Activated naive CD8-positive, alpha-beta T cell treated with anti-CD3 and anti-CD28 coated beads, Interleukin-2, amount 10 ng/mL, durations not matched to agents 7 days and 5 days (primary cell): ENCODE data around the gene PTRHD1. TPM values are rescaled to one million over a fixed set of nuclear protein-coding genes. Genes with fewer than 3 reads are reported as not detected.

Source experiments
- ATAC-seq: fragments of 150-1000 bp; cut with Tn5 transposase; one replicate; pipeline ENCODE4 v1.10.0; 2021; ENCODE audit warnings: low read depth, moderate library complexity
- POLR2A ChIA-PET: fragments of 350-600 bp; sonication (Branson Sonifier 250); formaldehyde crosslinking; loops from one replicate; lab custom pipeline; 2021; ENCODE audit warnings: antibody characterized with exemption; lab: Charles Lee
- DNase-seq: peaks from one replicate; pipeline ENCODE4 v3.0.0; 2021
- H3K27ac Mint-ChIP-seq: one replicate; pipeline ENCODE4 v1.8.0; 2022; ENCODE audit warnings: mild to moderate bottlenecking, mixed read lengths
- H3K27me3 Mint-ChIP-seq: one replicate; pipeline ENCODE4 v1.8.0; 2022; ENCODE audit warnings: mild to moderate bottlenecking, moderate library complexity, mixed read lengths
- H3K36me3 Mint-ChIP-seq: one replicate; pipeline ENCODE4 v1.8.0; 2021; ENCODE audit warnings: mild to moderate bottlenecking, mixed read lengths
- H3K4me1 Mint-ChIP-seq: one replicate; pipeline ENCODE4 v1.8.0; 2021; ENCODE audit warnings: mixed read lengths
- H3K4me3 Mint-ChIP-seq: one replicate; pipeline ENCODE4 v1.8.0; 2022; ENCODE audit warnings: mild to moderate bottlenecking, moderate library complexity, mixed read lengths
- H3K9me3 Mint-ChIP-seq: one replicate; pipeline ENCODE4 v1.8.0; 2021; ENCODE audit warnings: mixed read lengths
- total RNA-seq, 2 experiments: library from RNA; stranded (reverse); gene quantifications; one replicate each; pipeline ENCODE4 v1.2.3, GENCODE V29; 2021

The PTRHD1 gene
- total RNA-seq, 2 experiments from 2014 or later, result 17.3 to 19.8 TPM

DNA sequence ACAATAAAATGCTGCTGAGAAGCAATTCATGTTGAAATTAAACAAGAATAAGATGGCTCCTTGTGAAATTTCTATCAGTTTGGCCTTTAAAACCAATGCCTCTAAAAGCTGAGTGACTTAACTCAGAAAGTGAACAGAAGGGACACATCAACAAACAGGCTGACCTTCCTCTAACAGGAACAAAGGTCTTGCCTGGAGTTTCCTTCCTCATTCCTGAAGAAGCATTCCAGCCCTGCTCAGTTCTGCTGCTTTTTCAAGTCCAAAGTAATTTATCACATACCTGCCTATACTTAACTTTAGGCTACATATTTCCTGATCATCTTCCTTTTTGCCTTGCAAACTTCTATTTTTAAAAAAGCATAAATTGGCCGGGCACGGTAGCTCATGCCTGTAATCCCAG, 14.1 kb downstream of the PTRHD1 start:
- H3K27me3 Mint-ChIP-seq, result peaks cover 13% of the 10 kb centered on the region
- POLR2A ChIA-PET, result no interaction called here
- H3K4me3 Mint-ChIP-seq, result no peak overlapping the region

DNA sequence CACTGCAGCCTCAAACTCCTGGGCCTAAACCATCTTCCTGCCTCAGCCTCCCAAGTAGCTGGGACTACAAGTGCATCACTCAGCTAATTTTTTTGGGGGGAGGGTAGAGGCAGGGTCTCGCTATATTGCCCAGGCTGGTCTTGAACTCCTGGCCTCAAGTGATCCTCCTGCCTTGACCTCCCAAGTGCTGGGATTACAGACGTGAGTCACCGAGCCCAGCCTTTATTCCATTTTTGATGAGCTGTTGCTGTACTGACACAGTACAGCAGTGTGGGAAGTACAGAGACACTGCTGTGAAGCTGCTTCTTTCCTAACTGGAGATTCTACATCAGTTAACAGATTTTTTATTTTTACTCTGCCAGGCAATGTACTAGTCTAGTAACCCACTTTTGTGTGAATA, 18.8 kb downstream of the PTRHD1 start:
- Mint-ChIP-seq H3K9me3 (no peaks in the 10 kb centered on the region), H3K36me3 (peaks cover 6% of the 10 kb centered on the region), H3K4me1 (peaks cover 3% of the 10 kb centered on the region), H3K27me3 (peaks cover 8% of the 10 kb centered on the region), H3K4me3 (no peak overlapping the region), H3K27ac (no peak overlapping the region)
- no peak for ATAC-seq
- POLR2A ChIA-PET, result no interaction called here
- no peak for DNase-seq

More for the DNA sequence above, 14.1 kb downstream of the PTRHD1 start:
- peaks cover 1% of the 10 kb centered on the region for H3K9me3 Mint-ChIP-seq
- H3K4me1 Mint-ChIP-seq, result no peaks in the 10 kb centered on the region
- DNase-seq (no peak), ATAC-seq (no peak)
- no peak overlapping the region for H3K27ac Mint-ChIP-seq
- no peaks in the 10 kb centered on the region for H3K36me3 Mint-ChIP-seq

DNA sequence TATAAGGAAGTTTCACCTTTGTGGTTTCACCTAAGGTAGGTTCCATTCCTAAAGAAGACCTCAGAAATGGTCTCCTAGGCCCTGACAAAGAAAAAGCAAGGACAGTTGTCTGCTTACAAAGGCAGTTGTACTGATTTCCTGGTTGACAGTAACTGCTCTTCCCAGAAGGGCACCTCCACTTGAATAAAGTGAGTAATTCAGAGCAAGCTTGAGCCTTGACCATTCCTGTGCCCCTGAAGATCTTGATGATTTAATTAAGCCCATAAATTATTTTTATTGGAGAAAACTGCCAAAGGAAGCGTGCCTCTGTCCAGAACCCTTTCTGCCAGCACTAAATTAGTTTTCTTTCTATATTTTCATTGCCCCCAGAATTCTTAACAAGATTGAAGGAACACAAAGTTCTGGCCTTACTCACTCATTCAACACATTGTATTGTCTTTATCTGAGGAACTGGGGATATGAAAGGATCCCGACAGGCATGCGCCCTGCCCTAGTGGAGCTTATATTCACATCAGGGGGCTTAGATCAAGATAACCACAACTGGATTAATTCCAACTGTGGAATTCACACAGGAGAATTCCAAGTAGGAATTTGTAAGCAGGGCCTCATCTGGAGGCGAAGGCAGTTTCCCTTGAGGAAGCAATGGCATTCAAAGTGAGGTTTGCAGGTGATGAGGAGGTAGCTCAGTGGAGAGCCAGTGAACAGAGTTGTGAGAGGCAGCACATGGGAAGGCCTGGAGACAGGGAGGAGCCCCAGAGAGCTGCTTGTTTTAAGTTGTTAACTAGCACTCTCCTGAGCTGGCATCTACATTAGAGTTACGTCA, 21.2 kb downstream of the PTRHD1 start:
- no peak for DNase-seq
- POLR2A ChIA-PET, result no interaction called here
- ATAC-seq, result no peak
- H3K9me3 Mint-ChIP-seq, result no peaks in the 10 kb centered on the region
- peaks cover 8% of the 10 kb centered on the region for H3K27me3 Mint-ChIP-seq
- no peak overlapping the region for H3K4me3 Mint-ChIP-seq
- peaks cover 3% of the 10 kb centered on the region for H3K4me1 Mint-ChIP-seq
- H3K36me3 Mint-ChIP-seq, result peaks cover 9% of the 10 kb centered on the region
- no peak overlapping the region for H3K27ac Mint-ChIP-seq

DNA sequence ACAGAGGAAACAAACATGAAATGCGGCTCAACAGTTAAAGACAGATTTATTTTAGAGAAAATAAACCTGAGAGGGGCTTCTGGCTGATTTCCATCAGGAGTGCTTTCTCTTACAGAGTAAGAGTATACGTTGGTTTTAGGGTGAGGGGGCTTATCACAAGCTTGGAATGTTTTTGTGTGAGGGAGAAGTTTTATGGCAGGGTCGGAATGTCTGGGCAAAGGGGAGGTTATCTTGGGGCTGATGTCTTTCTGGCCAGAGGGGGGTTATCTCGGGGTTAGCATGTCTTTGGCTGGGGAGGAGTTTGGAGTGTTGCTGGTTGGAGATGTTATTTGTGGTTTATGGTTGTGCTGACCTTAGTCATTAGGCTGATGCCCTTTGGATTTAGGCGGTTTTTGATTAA, 22.1 kb downstream of the PTRHD1 start:
- Mint-ChIP-seq H3K9me3 (no peaks in the 10 kb centered on the region), H3K27ac (no peak overlapping the region), H3K27me3 (peaks cover 6% of the 10 kb centered on the region), H3K36me3 (peaks cover 13% of the 10 kb centered on the region), H3K4me3 (no peak overlapping the region), H3K4me1 (peaks cover 10% of the 10 kb centered on the region)
- no peak for DNase-seq
- no peak for ATAC-seq
- POLR2A ChIA-PET, result no interaction called here

DNA sequence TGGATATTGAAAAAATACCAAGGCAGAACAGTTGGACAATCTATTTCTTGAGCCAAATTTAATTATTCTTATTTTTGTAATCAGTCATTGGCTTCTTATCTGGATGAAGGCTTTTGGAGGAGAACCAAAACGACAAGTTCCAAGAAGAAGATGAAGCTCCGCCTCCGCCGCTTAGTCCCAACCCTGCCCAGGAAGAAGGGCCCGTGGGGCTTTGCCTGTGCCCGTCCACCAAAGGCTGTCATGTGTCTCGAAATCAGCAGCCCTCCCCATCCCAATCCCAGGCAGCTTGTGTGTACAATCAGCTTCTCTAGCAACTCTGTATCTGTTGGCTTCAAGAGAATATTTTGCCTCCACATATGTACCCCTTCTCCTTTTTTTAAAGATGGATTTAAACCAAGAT, 24.6 kb downstream of the PTRHD1 start:
- POLR2A ChIA-PET, result no interaction called here
- Mint-ChIP-seq H3K9me3 (no peaks in the 10 kb centered on the region), H3K36me3 (peaks cover 21% of the 10 kb centered on the region), H3K27me3 (no peaks in the 10 kb centered on the region), H3K4me3 (no peak overlapping the region), H3K27ac (no peak overlapping the region), H3K4me1 (peaks cover 10% of the 10 kb centered on the region)
- ATAC-seq (no peak), DNase-seq (no peak)

DNA sequence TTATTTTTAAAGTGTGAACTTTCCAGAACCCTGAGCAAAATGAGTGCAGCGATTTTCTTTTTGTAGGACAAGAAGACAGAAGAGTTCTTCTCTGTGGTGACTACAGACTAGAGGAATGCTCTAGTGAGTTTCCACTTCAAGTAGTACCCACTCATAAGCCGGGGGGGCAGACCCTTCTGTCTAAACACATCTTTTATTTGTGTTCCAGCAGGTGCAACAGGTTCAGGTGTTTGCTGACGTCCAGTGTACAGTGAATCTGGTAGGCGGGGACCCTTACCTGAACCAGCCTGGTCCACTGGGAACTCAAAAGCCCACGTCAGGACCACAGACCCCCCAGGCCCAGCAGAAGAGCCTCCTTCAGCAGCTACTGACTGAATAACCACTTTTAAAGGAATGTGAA, 25.2 kb downstream of the PTRHD1 start:
- ATAC-seq, result no peak
- POLR2A ChIA-PET, result no interaction called here

DNA sequence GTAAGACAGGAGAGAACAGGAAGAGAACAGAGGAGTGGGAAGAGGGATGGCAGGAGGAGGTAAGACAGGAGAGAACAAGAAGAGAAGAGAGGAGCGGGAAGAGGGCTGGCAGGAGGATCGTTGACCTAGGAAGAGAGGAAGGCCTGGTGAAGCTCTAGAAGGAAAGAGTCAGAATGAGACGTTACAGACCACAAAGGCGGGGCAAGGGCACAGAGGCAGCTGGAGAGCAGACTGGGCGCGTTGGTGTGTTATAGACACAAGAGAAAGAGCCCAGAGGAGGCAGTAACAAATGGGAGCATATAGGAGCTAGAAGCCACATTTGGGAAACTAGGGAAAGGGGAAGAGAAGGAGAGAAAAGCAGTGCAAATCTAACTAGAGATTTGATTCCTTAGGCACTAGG, 26.6 kb downstream of the PTRHD1 start:
- Mint-ChIP-seq H3K9me3 (no peaks in the 10 kb centered on the region), H3K27ac (no peak overlapping the region), H3K4me3 (no peak overlapping the region), H3K27me3 (no peaks in the 10 kb centered on the region), H3K4me1 (peaks cover 8% of the 10 kb centered on the region), H3K36me3 (peaks cover 21% of the 10 kb centered on the region)
- POLR2A ChIA-PET, result no interaction called here
- no peak for DNase-seq
- ATAC-seq, result no peak

More for the DNA sequence above, 25.2 kb downstream of the PTRHD1 start:
- no peak for DNase-seq
- no peak overlapping the region for H3K4me3 Mint-ChIP-seq
- no peaks in the 10 kb centered on the region for H3K9me3 Mint-ChIP-seq
- H3K27me3 Mint-ChIP-seq, result no peaks in the 10 kb centered on the region
- peaks cover 21% of the 10 kb centered on the region for H3K36me3 Mint-ChIP-seq
- no peak overlapping the region for H3K27ac Mint-ChIP-seq
- H3K4me1 Mint-ChIP-seq, result peaks cover 10% of the 10 kb centered on the region

DNA sequence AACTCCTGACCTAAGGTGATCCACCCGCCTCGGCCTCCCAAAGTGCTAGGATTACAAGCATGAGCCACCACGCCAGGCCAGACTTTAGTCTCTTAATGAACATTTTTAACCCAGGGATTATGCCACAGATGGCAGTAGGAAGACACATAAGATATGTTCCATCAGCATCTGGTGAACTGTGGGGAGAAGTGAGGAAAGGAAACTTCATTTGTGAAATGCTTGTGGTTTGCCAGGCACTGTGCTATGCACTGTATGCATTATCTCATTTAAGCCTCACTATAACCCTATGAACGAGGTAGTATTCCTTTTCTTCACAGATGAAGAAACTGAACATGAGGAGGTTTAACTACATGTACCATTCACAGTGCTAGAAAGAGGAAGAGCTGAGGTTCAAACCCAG, 29.3 kb downstream of the PTRHD1 start:
- no peaks in the 10 kb centered on the region for H3K27me3 Mint-ChIP-seq
- peaks cover 7% of the 10 kb centered on the region for H3K4me1 Mint-ChIP-seq
- H3K36me3 Mint-ChIP-seq, result peaks cover 16% of the 10 kb centered on the region
- ATAC-seq (no peak), DNase-seq (no peak)
- POLR2A ChIA-PET, result no interaction called here
- H3K4me3 Mint-ChIP-seq, result no peak overlapping the region
- H3K9me3 Mint-ChIP-seq, result no peaks in the 10 kb centered on the region
- H3K27ac Mint-ChIP-seq, result no peak overlapping the region

DNA sequence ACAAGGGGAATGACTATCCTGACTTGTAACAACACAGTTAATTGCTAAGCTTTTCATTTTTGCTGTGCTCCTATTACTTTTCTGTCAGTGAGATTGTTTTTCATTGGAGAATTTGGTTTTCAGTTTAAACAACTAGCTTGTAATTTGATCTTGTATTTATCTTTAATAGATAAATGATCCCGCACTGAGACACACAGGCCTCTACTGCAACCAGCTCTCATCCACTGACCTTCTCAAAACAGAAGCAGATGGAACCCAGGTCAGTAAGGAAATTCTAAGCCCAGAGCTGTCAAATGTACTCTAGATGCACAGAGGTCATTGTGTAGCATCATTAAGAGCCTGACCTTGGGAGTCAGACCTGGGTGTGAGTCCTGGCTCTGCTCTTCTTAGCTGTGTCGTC, 30.7 kb downstream of the PTRHD1 start:
- H3K9me3 Mint-ChIP-seq, result no peaks in the 10 kb centered on the region
- POLR2A ChIA-PET, result no interaction called here
- peaks cover 7% of the 10 kb centered on the region for H3K4me1 Mint-ChIP-seq
- H3K27ac Mint-ChIP-seq, result no peak overlapping the region
- peaks cover 19% of the 10 kb centered on the region for H3K36me3 Mint-ChIP-seq
- H3K4me3 Mint-ChIP-seq, result no peak overlapping the region
- ATAC-seq (no peak), DNase-seq (no peak)
- H3K27me3 Mint-ChIP-seq, result no peaks in the 10 kb centered on the region

DNA sequence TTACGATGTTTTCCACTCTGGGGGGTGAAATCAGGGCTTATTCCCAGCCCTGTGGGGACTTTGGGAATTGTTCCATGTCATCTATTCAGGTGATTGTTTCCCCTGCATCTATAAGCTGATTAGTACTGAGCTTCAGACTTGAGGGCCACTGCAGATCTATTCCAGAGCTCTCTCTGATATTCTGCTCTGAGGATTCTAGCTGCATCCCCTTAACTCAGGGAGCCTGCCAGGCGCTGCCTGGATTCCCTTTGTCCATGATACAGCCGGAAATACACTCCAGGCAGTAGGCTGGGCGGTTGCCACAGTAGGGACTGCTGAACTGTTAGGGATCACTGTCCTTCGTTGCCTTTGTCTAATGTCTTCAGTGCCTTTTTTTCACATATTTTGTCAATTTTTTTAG, 31.3 kb downstream of the PTRHD1 start:
- Mint-ChIP-seq H3K4me3 (no peak overlapping the region), H3K36me3 (peaks cover 17% of the 10 kb centered on the region), H3K4me1 (peaks cover 7% of the 10 kb centered on the region), H3K9me3 (no peaks in the 10 kb centered on the region), H3K27ac (no peak overlapping the region), H3K27me3 (no peaks in the 10 kb centered on the region)
- POLR2A ChIA-PET, result no interaction called here
- no peak for DNase-seq
- no peak for ATAC-seq

DNA sequence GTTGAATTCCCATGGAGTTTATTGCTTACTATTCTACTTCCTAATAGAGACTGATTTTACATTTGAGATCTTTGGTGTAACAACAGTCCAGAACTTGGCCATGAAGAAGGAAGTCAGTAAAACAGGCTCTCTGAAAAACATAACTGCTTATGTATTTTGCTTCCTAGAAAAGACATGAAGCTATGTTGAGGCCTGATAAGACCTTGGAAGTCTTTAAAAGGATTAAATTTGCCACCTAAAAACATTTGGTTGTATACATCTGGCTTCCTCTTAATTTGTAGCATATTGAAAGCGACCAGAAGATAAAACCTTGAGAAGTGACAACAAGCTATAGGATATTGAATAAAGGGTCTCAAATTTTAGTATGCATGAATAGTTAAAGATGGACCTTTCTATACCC, 36.4 kb downstream of the PTRHD1 start:
- no peak for DNase-seq
- H3K4me3 Mint-ChIP-seq, result no peak overlapping the region
- ATAC-seq, result no peak
- no peaks in the 10 kb centered on the region for H3K4me1 Mint-ChIP-seq
- H3K9me3 Mint-ChIP-seq, result no peaks in the 10 kb centered on the region
- POLR2A ChIA-PET, result no interaction called here
- peaks cover 5% of the 10 kb centered on the region for H3K36me3 Mint-ChIP-seq
- H3K27me3 Mint-ChIP-seq, result no peaks in the 10 kb centered on the region
- no peak overlapping the region for H3K27ac Mint-ChIP-seq

DNA sequence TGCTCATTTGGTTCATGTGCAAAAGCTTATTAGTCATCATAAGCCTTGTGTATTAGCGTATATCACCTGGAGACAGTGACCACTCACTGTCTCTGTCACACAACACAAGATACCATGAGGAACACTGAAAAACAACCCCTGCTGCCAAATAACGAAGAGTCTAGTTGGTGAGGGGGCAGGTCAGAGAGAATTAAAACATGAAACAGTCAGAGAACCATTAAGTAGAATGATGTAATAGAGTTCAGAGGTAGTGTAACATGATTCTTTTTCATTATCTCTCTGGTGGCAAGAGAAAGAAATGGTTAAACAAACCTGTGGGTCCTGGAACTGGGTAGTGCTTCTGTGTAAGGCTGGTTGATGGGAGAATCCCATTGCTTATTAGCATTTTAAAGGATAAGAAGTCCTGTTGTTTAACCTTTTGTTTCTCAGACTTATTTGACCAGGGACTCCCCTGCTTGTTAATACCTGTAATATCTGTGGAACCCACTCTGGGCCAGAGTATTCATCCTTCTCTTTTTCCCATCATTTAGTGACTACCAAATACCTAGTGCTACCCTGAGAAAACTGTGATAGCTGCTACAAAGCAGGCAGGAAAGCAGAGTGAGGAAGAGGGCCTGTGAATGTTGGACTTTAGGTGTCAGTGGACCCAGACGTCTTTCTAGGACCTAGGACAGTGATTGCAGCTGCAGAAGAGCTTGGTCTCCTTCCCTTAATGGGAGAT, 38.0 kb downstream of the PTRHD1 start:
- Mint-ChIP-seq H3K9me3 (no peaks in the 10 kb centered on the region), H3K36me3 (peaks cover 7% of the 10 kb centered on the region), H3K4me1 (no peaks in the 10 kb centered on the region), H3K4me3 (no peak overlapping the region), H3K27me3 (no peaks in the 10 kb centered on the region), H3K27ac (no peak overlapping the region)
- no peak for DNase-seq
- POLR2A ChIA-PET, result no interaction called here
- ATAC-seq, result no peak

DNA sequence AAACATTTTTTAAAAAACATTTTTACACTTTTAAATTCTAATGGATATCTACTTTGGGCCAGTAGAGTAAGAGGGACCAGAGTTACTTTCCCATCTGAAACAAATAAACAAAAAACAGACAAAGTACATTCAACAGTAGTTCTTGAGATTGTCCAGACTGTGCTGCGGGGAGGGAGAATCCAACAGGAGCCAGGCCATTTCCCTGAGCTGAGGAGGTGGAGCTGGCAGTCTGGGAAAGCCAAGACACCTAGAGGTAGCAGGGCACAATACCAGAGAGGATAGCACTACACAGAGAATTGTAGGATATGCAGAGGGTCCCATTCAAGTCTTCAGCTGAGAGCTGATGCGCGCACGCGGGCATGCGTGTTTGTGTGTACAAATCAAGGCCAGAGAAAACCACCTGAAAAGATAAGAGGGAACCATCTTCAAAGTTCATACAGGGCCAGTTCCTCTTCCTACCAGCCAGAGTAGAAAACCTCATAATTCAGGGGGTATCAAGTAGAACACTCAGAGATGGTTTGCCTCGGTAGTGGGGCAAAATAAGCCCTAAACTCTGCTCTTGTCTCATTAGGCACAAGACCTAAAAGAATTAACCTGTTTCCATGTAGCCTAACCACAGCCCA, 44.0 kb downstream of the PTRHD1 start:
- no peak overlapping the region for H3K27ac Mint-ChIP-seq
- H3K27me3 Mint-ChIP-seq, result no peaks in the 10 kb centered on the region
- peaks cover 2% of the 10 kb centered on the region for H3K4me1 Mint-ChIP-seq
- ATAC-seq, result no peak
- no peak overlapping the region for H3K4me3 Mint-ChIP-seq
- peaks cover 6% of the 10 kb centered on the region for H3K36me3 Mint-ChIP-seq
- no peak for DNase-seq
- POLR2A ChIA-PET, result no interaction called here
- no peaks in the 10 kb centered on the region for H3K9me3 Mint-ChIP-seq
